Lung (tissue), 12 donors: ENCODE results near the gene CEP68. TPM values are rescaled to one million over a fixed set of nuclear protein-coding genes. Genes with fewer than 3 reads are reported as not detected.
A peak's percentile ranks its signal among the peaks of the same experiment; 100 is the strongest.

ENCODE experiments used
- ATAC-seq: fragments of 200-7000 bp; cut with Tn5 transposase; one replicate; pipeline ENCODE4 v1.9.1; 2020; ENCODE audit warnings: moderate number of reproducible peaks; ENCODE audit not compliant: insufficient read depth, low FRiP score
- DNase-seq, 3 donors: peaks; one replicate each; pipeline ENCODE4 v3.0.0-alpha.2; 2013 to 2017
- H3K27ac ChIP-seq, 2 donors: one replicate each; pipeline ENCODE4 v1.5.1; 2013; ENCODE audit warnings: mild to moderate bottlenecking in 2 of 2, moderate library complexity in 2 of 2, control low read depth in 1 of 2, inconsistent platforms in 1 of 2, low read depth in 1 of 2, low read length in 1 of 2
- H3K27me3 ChIP-seq, 3 donors: one replicate each; pipeline ENCODE4 v1.5.1; 2013; ENCODE audit warnings: low read length in 2 of 3; ENCODE audit not compliant: control insufficient read depth in 3 of 3, insufficient read depth in 3 of 3
- H3K36me3 ChIP-seq, 4 donors: one replicate each; pipeline ENCODE4 v1.5.1; 2013; ENCODE audit warnings: low read length in 4 of 4, mild to moderate bottlenecking in 1 of 4, moderate library complexity in 1 of 4; ENCODE audit not compliant: control insufficient read depth in 4 of 4, insufficient read depth in 4 of 4
- H3K4me1 ChIP-seq, 5 donors: one replicate each; pipeline ENCODE4 v1.5.1; 2013; ENCODE audit warnings: low read length in 5 of 5, mild to moderate bottlenecking in 2 of 5, moderate library complexity in 1 of 5; ENCODE audit not compliant: control insufficient read depth in 5 of 5, insufficient read depth in 5 of 5
- H3K4me3 ChIP-seq: one replicate; pipeline ENCODE4 v1.5.1; 2013; ENCODE audit warnings: mild to moderate bottlenecking, control low read depth, moderate library complexity
- H3K9ac ChIP-seq, 2 donors: one replicate each; pipeline ENCODE4 v1.5.1; 2013; ENCODE audit warnings: low read length in 2 of 2, control low read depth in 1 of 2; ENCODE audit not compliant: insufficient read depth in 1 of 2
- H3K9me3 ChIP-seq, 4 donors: one replicate each; pipeline ENCODE4 v1.5.1; 2013; ENCODE audit warnings: low read length in 3 of 4, mild to moderate bottlenecking in 1 of 4, moderate library complexity in 1 of 4; ENCODE audit not compliant: control insufficient read depth in 4 of 4, insufficient read depth in 3 of 4
- WGBS, 2 donors: extraction: QIAGEN DNeasy Blood & Tissue Kit; methylation state at CpG; one replicate each; pipeline ENCODE4 v1.1.7; 2013; 5-methylcytosine and 5-hydroxymethylcytosine counted together
- polyA plus RNA-seq, 2 donors: library from polyadenylated mRNA; stranded (reverse); fragments of 200-250 nt; gene quantifications; one replicate each; pipeline ENCODE4 v1.2.1, GENCODE V29; 2013
- total RNA-seq, 2 donors: library from RNA; depleted of rRNA in 1 of 2; stranded (reverse); fragments of >200 nt in 1 of 2; gene quantifications; one replicate each; pipeline ENCODE4 v1.2.1, GENCODE V29; 2014 to 2021
- TF ChIP-seq, protein P1 (sequence below): IDR thresholded peaks from 2 replicates; pipeline ENCODE4 v1.5.1; 2012; ENCODE audit warnings: mild to moderate bottlenecking; ENCODE audit errors: control extremely low read depth, extremely low read depth
- donor health status: control.
- donor health status: control.
- donor health status: Bipolar disorder and iron deficiency.
- donor health status: healthy.
- donor health status: DM: yes; HTN: yes; CAD: no.

Gene CEP68
- total and polyA plus RNA-seq, 4 donors = 3.5 to 28.9 (median 8.8) TPM

GRCh38 chr2:65043001-65043400 is 13.2 kb upstream of the CEP68 start:
- H3K4me1 ChIP-seq = peaks cover 0 to 3% (median 0%) of the 10 kb centered on the region in 5 donors
- no peak overlapping the region for H3K9ac ChIP-seq
- H3K4me3 ChIP-seq = no peak overlapping the region
- ATAC-seq = no peak
- no peaks in the 10 kb centered on the region for H3K36me3 ChIP-seq
- H3K27ac ChIP-seq = peak overlapping the region in 1 of 2 donors; percentile 37
- H3K9me3 ChIP-seq = peaks cover 0 to 6% (median 0%) of the 10 kb centered on the region in 4 donors
- TF ChIP-seq, protein P1, sequence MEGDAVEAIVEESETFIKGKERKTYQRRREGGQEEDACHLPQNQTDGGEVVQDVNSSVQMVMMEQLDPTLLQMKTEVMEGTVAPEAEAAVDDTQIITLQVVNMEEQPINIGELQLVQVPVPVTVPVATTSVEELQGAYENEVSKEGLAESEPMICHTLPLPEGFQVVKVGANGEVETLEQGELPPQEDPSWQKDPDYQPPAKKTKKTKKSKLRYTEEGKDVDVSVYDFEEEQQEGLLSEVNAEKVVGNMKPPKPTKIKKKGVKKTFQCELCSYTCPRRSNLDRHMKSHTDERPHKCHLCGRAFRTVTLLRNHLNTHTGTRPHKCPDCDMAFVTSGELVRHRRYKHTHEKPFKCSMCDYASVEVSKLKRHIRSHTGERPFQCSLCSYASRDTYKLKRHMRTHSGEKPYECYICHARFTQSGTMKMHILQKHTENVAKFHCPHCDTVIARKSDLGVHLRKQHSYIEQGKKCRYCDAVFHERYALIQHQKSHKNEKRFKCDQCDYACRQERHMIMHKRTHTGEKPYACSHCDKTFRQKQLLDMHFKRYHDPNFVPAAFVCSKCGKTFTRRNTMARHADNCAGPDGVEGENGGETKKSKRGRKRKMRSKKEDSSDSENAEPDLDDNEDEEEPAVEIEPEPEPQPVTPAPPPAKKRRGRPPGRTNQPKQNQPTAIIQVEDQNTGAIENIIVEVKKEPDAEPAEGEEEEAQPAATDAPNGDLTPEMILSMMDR = no peak
- no peak for DNase-seq
- WGBS, 2 donors = 55 to 60% methylated on average over 2 of the region's 2 CpGs
- H3K27me3 ChIP-seq = no peaks in the 10 kb centered on the region

GRCh38 chr2:65044097-65044735 is 12.0 kb upstream of the CEP68 start:
- Histone ChIP-seq H3K27me3 (no peaks in the 10 kb centered on the region), H3K9ac (no peak overlapping the region), H3K4me1 (peaks cover 0 to 3% (median 0%) of the 10 kb centered on the region in 5 donors), H3K27ac (no peak overlapping the region), H3K36me3 (no peaks in the 10 kb centered on the region), H3K4me3 (no peak overlapping the region), H3K9me3 (peaks cover 0 to 6% (median 0%) of the 10 kb centered on the region in 4 donors)
- ATAC-seq (no peak), DNase-seq (no peak)
- TF ChIP-seq, protein P1 = no peak
- WGBS, 2 donors = 90 to 93% methylated on average over 7 of the region's 7 CpGs

- Histone ChIP-seq H3K9ac (no peak overlapping the region), H3K36me3 (no peaks in the 10 kb centered on the region), H3K9me3 (peaks cover 0 to 6% (median 0%) of the 10 kb centered on the region in 4 donors), H3K4me1 (no peaks in the 10 kb centered on the region), H3K4me3 (no peak overlapping the region), H3K27ac (no peak overlapping the region), H3K27me3 (no peaks in the 10 kb centered on the region)
- ATAC-seq (no peak), DNase-seq (no peak)
- TF ChIP-seq, protein P1 = no peak
- WGBS, 2 donors = 83 to 87% methylated on average over 10 of the region's 10 CpGs
These were observed 10.6 kb upstream of the CEP68 start for GRCh38 chr2:65045651-65046050.
